GM18858 (cell line): ENCODE data around the gene GPR137B.
A peak's percentile ranks its signal among the peaks of the same experiment; 100 is the strongest.
"Not testable (repeated sequence)": the region's sequence is repeated elsewhere in the genome, so short reads cannot be mapped to it uniquely, and the experiment has no call there.

Experiments used
- ATAC-seq: cut with Tn5 transposase; IDR thresholded peaks from one replicate; pipeline ENCODE4 v1.9.1; 2021; ENCODE audit not compliant: unreplicated experiment

GPR137B gene

GRCh38 chr1:236159704-236160539, 17.6 kb downstream of the GPR137B start:
- peak; percentile 41 for ATAC-seq

GRCh38 chr1:236160540-236161127, 18.3 kb downstream of the GPR137B start:
- no peak for ATAC-seq

GRCh38 chr1:236161230-236161629, 18.9 kb downstream of the GPR137B start:
- ATAC-seq, result no peak

GRCh38 chr1:236161755-236162154, 19.4 kb downstream of the GPR137B start:
- ATAC-seq, result not testable (repeated sequence)

- no peak for ATAC-seq
Observed at GRCh38 chr1:236163463-236164153, 21.3 kb downstream of the GPR137B start.

- ATAC-seq, result no peak
Observed at GRCh38 chr1:236164273-236164672, 21.9 kb downstream of the GPR137B start.

- no peak for ATAC-seq
Observed at GRCh38 chr1:236165238-236165981, 23.1 kb downstream of the GPR137B start.

GRCh38 chr1:236166041-236166440, 23.7 kb downstream of the GPR137B start:
- ATAC-seq, result no peak

- ATAC-seq, result no peak
Observed at GRCh38 chr1:236167154-236167553, 24.8 kb downstream of the GPR137B start.

GRCh38 chr1:236167578-236167977, 25.2 kb downstream of the GPR137B start:
- ATAC-seq, result no peak

- no peak for ATAC-seq
Observed at GRCh38 chr1:236168716-236169429, 26.5 kb downstream of the GPR137B start.

GRCh38 chr1:236172041-236172579, 29.8 kb downstream of the GPR137B start:
- ATAC-seq, result no peak

- ATAC-seq, result no peak
Observed at GRCh38 chr1:236173174-236173767, 30.9 kb downstream of the GPR137B start.

GRCh38 chr1:236175642-236176336, 33.5 kb downstream of the GPR137B start:
- no peak for ATAC-seq

GRCh38 chr1:236176337-236177336, 34.3 kb downstream of the GPR137B start:
- ATAC-seq, result no peak

- no peak for ATAC-seq
Observed at GRCh38 chr1:236179634-236180033, 37.3 kb downstream of the GPR137B start.

GRCh38 chr1:236181059-236181458, 38.7 kb downstream of the GPR137B start:
- ATAC-seq, result no peak

GRCh38 chr1:236185687-236186086, 43.3 kb downstream of the GPR137B start:
- no peak for ATAC-seq
